ENCODE data around the gene ZFYVE26.
"Not testable (repeated sequence)": the region's sequence is repeated elsewhere in the genome, so short reads cannot be mapped to it uniquely, and the experiment has no call there.

The ZFYVE26 gene

GRCh38 chr14:67816326-67817002 lies at the start of gene ZFYVE26:
Gene ZFYVE26 (minus strand): TSS chr14:67816590. CDS start chr14:67815963, 627 bp downstream.
- DNase-seq = peak; percentile 96

GRCh38 chr14:67863223-67863622 lies 46.8 kb upstream of the ZFYVE26 start:
- DNase-seq = no peak

GRCh38 chr14:67859169-67859749 lies 42.9 kb upstream of the ZFYVE26 start:
- DNase-seq = no peak

- no peak for DNase-seq
These were observed 41.5 kb upstream of the ZFYVE26 start for GRCh38 chr14:67857778-67858350.

GRCh38 chr14:67856827-67857226 lies 40.4 kb upstream of the ZFYVE26 start:
- DNase-seq = no peak

GRCh38 chr14:67853715-67854114 lies 37.3 kb upstream of the ZFYVE26 start:
- no peak for DNase-seq

DNA sequence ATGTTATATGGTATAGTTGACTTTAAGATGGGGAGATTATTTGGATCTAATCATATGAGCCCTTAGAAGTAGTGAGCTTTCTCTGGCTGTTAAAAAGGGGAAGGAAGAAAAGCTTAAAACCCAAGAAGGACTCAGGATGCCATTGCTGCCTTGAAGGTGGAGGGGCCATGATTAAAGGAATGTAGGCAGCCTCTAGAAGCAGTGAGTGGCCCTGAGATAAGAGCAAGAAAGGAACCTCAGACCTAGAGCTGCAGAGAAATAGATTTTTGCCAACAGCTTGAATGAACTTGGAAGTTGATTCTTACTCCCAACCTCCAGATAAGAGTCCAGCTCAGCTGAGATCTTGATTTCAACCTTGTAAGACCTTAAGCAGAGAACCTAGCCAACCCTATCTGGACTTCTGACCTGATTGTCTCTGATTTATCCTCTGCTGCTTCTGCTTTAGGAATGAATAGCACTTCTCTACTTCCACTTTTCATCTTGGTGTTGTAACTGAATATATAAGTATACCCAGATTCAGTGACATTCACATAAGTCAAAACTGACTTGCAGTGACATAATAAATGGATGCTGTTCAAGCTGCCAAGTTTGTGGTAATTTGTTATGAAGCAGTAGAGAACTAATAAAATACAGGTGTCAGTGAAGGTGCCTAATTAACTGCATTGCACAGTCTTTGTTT lies 36.7 kb upstream of the ZFYVE26 start:
- DNase-seq = no peak

DNA sequence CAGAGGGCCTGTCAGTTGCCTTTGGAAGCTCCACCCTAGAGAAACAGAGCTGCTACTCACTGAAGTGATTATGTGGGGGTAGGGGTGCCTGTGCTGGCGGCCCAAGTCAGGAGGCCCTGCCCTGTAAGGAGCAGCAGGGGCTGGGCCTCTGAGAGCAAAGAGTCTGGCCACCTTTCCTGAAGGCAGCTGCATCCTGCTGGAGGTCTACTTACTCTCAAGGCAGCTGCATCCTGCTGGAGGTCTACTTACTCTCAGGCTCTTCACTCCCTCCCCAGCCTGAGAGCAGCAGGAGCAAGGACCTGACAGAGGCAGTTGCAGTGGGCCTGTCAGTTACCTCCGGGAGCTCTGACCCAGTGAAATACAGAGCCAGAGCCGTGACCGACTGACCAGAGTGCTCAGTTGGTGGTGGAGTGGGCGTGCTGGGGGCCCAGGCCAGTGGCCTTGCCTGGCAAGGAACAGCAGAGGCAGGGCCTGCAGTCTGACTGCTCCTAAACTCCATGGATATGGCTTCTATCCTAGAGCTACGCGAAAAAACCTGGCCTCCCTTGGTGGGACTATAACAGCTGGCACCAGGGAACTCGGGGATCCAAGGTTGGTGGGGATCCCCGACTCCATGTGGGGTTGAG lies 35.5 kb upstream of the ZFYVE26 start:
- no peak for DNase-seq

DNA sequence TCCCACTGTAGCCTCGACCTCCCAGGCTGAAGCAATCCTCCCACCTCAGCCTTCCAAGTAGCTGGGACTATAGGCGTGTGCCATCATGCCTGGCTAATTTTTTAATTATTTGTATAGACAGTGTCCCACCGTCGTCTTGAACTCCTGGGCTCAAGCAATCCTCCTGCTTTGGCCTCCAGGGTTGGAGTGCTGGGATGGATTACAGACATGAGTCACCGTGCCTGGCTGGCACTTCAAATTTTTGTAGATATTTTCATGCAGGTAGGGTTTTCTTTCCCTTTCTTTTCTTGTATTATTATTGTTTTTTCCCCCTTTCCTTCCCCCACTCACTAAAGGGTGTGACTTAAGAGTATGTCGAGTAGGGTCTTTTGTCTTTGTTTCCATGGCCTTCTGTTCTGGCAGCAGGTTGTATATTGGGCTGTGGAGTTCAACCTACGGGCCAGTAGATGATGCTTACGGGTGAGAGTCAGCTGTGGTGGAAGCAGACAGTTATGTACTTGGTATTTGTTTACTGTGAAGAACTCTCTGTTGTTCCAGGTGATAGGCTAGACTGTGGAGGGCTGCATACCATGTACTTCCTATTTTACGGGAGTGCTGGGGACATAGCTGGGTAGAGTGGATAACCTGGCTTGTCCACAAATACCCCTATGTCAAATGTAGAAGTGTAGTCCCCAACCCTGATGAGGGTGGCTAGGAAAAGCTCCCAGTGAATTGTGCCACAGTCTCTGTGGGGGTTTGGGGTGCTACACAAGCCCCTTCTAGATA lies 33.9 kb upstream of the ZFYVE26 start:
- DNase-seq = no peak

- no peak for DNase-seq
These were observed 29.7 kb upstream of the ZFYVE26 start for GRCh38 chr14:67846029-67846610.

DNA sequence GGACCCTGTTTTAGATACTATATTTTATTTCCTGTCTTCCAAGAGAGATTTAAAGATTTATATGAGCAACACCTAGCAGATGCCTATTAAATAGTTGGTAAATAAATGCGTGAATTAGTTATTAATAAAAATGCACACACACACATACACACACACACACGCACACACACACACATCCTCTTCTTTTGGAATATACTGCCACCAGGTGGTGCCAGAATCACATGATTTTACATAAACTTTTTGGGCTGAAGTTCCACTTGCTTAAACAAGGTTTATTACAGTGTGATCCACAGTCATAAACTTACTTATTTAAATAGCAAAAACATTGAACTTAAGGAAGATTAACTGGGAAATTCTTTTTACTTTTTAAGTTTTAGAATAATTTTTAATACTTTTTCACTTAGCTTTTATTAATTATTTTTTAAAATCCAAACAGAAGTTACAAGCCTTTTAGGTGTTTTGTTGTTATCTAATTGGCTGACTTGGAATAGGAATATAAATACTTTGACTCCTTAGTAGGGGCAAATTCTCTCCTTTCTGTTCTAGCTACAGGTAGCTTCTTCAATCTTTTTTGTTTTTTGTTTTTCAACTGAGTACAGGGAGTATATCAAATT lies 20.7 kb upstream of the ZFYVE26 start:
- DNase-seq = peak; percentile 42

DNA sequence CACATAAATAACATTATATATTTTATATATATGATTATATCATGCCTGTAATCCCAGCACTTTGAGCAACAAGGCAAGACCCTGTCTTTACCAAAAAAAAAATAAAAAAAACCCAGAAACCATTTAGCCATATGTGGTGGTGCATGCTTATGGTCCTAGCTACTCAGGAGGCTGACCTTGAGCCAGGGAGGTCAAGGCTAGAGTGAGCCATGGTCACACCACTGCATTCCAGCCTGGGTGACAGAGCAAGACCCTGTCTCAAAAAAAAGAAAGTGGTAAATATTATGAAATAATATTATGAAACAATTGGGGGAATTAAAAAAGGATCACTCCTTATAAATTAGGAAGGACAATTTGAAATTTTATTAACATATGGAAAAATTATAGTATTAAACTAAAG lies 19.2 kb upstream of the ZFYVE26 start:
- DNase-seq = no peak

DNA sequence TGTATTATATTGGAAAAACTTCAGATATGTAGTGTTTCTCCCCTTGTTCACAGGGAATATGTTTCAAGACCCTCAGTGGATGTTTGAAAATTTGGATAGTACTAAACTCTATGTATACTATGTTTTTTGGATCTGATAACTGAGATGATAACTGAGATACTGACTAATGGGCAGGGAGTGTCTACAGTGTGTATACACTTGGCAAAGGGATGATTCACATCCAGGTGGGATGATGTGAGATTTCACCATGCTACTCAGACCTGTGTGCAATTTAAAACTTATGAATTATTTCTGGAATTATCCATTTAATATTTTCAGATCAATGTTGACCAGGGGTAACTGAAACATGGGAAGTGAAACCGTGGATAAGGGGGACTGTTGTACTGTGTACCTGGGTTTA lies 17.0 kb upstream of the ZFYVE26 start:
- DNase-seq = no peak

DNA sequence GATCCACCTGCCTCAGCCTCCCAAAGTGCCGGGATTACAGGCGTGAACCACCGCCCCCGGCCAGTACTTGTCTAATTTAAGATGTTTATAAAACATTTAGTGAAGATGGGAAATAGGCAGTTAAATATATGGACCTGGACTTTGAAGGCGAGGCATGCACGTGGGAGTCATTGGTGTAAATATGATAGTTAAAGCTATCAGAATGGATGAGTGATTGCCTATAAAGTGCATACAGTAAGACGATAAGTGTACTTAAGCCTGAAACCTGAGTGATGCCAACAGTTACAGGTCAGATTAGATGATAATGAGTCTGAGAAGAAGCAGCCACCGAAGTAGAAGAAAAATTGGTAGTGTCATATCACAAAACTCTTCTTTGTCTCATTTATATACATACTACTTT lies 14.7 kb upstream of the ZFYVE26 start:
- no peak for DNase-seq

- DNase-seq = no peak
These were observed 4.7 kb upstream of the ZFYVE26 start for GRCh38 chr14:67821121-67821520.

DNA sequence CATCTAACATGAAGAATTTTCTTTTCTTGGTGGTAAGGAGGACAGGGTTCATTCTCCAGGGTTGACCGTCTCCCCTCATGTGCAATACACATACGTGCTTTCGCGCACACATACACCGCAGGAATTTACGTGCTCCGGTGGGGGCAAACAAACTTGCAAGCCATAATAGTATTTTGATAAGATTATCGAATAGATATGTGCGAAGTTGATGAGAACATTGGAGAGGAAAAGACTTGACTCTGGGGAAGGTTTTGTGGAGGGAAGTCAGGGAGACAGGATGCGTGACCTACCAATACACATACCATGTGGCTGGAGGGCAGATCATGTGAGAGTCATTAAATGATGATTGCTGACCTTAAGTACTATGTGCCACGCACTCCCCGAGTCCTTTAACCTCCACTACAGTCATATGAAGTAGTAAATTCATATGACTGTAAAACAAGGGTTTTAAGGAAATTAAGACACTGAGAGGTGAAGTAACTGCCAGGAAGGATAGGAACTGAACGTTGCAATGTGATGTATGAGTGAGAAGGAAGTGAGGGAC lies 4.1 kb upstream of the ZFYVE26 start:
- no peak for DNase-seq

GRCh38 chr14:67819563-67820421 lies 3.4 kb upstream of the ZFYVE26 start, which contains the start of gene RAD51B:
Gene RAD51B (plus strand): TSS chr14:67819779.
- DNase-seq = peak; percentile 83

GRCh38 chr14:67818476-67818875 lies 2.1 kb upstream of the ZFYVE26 start:
- not testable (repeated sequence) for DNase-seq

GRCh38 chr14:67817750-67818438 lies 1.5 kb upstream of the ZFYVE26 start:
- DNase-seq = no peak
